Measurements from ENCODE around the gene DNAJC1.

DNA sequence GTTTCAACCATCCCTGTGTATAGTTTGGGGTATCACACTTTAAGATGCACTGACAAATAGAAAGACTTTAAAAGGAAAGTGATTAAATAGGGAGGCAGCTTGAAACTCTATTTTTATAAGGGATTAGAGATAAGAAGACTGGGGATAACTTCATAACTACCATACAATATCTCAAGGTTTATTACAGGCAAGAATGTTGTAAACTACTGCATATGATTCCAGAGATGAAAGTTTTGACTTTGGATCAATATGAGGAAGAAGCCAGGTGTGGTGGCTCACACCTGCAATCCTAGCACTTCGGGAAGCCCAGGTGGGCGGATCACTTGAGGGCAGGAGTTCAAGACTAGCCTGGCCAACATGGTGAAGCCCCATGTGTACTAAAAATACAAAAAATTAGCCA, 96.1 kb downstream of the DNAJC1 start:
- TF ChIP-seq, protein P1, sequence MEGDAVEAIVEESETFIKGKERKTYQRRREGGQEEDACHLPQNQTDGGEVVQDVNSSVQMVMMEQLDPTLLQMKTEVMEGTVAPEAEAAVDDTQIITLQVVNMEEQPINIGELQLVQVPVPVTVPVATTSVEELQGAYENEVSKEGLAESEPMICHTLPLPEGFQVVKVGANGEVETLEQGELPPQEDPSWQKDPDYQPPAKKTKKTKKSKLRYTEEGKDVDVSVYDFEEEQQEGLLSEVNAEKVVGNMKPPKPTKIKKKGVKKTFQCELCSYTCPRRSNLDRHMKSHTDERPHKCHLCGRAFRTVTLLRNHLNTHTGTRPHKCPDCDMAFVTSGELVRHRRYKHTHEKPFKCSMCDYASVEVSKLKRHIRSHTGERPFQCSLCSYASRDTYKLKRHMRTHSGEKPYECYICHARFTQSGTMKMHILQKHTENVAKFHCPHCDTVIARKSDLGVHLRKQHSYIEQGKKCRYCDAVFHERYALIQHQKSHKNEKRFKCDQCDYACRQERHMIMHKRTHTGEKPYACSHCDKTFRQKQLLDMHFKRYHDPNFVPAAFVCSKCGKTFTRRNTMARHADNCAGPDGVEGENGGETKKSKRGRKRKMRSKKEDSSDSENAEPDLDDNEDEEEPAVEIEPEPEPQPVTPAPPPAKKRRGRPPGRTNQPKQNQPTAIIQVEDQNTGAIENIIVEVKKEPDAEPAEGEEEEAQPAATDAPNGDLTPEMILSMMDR (IDR thresholded peaks at IDR 0.05; ENCODE audit: low read depth, low read length, poor library complexity, severe bottlenecking): no peak
- TF ChIP-seq EZH2phosphoT487 (IDR thresholded peaks at IDR 0.05; ENCODE audit: borderline replicate concordance, low read length): no peak
